ENCODE results near the gene GNB1. TPM values are rescaled to one million over a fixed set of nuclear protein-coding genes. Genes with fewer than 3 reads are reported as not detected.
A peak's percentile ranks its signal among the peaks of the same experiment; 100 is the strongest.

The GNB1 gene
- total and polyA plus RNA-seq, 10 of the 15 experiments (the other 5 are each of a cell fraction or from before 2014, with no cell fraction given) = 23.0 to 392 (median 93.9) TPM

GRCh38 chr1:1876335-1876930 lies 14.5 kb downstream of the GNB1 start:
- ChIA-PET SMC1A (ENCODE audit: uncharacterized antibody, unreplicated experiment) (interaction anchor here (1.3 kb wide), 1 partner anchor 13 kb away, joined by 3 read pairs; no protein-coding TSS in a partner anchor), RAD21 (ENCODE audit: unreplicated experiment) (no interaction called here), CTCF (no interaction called here), POLR2A (interaction anchor here (1.5 kb wide), 1 partner anchor 11 kb away, joined by 4 read pairs; no protein-coding TSS in a partner anchor)
- TF ChIP-seq SUPT20H (IDR thresholded peaks at IDR 0.05; ENCODE audit: borderline replicate concordance, control insufficient read depth, low read depth, low read length) (no peak), POLR2AphosphoS5 (IDR thresholded peaks at IDR 0.05; ENCODE audit: low read length) (peak; percentile 31; the same call in 1 of the 2 replicates)
- ATAC-seq (no peak), FAIRE-seq (no peak), DNase-seq (ENCODE audit: low read depth, low spot score) (no peak)
- H3K79me2 ChIP-seq (ENCODE audit: control insufficient read depth, insufficient read depth, low read length) = peaks cover 87% of the 10 kb centered on the region
- no peak overlapping the region for H3K9ac ChIP-seq (ENCODE audit: control insufficient read depth, insufficient read depth, low read length)
- WGBS (ENCODE audit: insufficient coverage, insufficient replicate concordance, low lambda C conversion rate, missing lambda C conversion rate) = 42% methylated on average over 10 of the region's 11 CpGs
- no peaks in the 10 kb centered on the region for H3K4me1 ChIP-seq (ENCODE audit: control insufficient read depth, insufficient read depth, low read length)
- intact Hi-C loops (cut with micrococcal nuclease; ENCODE audit: unreplicated experiment) (no loop called here), in situ Hi-C loops (cut with MboI) (no loop called here)
- H3K27me3 ChIP-seq (replicated peaks in 1 of 2; ENCODE audit: control insufficient read depth in 2 of 2, insufficient read depth in 2 of 2, low read length in 1 of 2) = no peaks in the 10 kb centered on the region
- H2AFZ ChIP-seq (ENCODE audit: control insufficient read depth, low read depth, low read length) = no peak overlapping the region
- peaks cover 50% of the 10 kb centered on the region for H4K20me1 ChIP-seq (ENCODE audit: control insufficient read depth, insufficient read depth)
- BruUV-seq (replicated peaks) = no TSS peak
- peaks cover 38 to 44% of the 10 kb centered on the region in 2 experiments; a peak in 3 of 4 replicates for H3K36me3 ChIP-seq (ENCODE audit: control insufficient read depth in 2 of 2, insufficient read depth in 2 of 2, low read length in 1 of 2)
- H3K9me3 ChIP-seq (replicated peaks; ENCODE audit: control insufficient read depth, insufficient read depth, low read length) = no peaks in the 10 kb centered on the region; the same call in 2 of the 3 replicates
- no peak overlapping the region for H3K4me2 ChIP-seq (ENCODE audit: control insufficient read depth, insufficient read depth)
- H3K27ac ChIP-seq (ENCODE audit: control insufficient read depth, insufficient read depth) = no peak overlapping the region
- no peak overlapping the region for H3K4me3 ChIP-seq

GRCh38 chr1:1875932-1876331 lies 15.0 kb downstream of the GNB1 start:
- H3K27me3 ChIP-seq (replicated peaks in 1 of 2; ENCODE audit: control insufficient read depth in 2 of 2, insufficient read depth in 2 of 2, low read length in 1 of 2) = no peaks in the 10 kb centered on the region
- no peak overlapping the region for H3K27ac ChIP-seq (ENCODE audit: control insufficient read depth, insufficient read depth)
- in situ Hi-C loops (cut with MboI) = no loop called here
- H3K79me2 ChIP-seq (ENCODE audit: control insufficient read depth, insufficient read depth, low read length) = peaks cover 87% of the 10 kb centered on the region
- ChIA-PET SMC1A (ENCODE audit: uncharacterized antibody, unreplicated experiment) (interaction anchor here (1.2 to 1.3 kb wide), 2 partner anchors 13 to 96 kb away, joined by 3 read pairs; no protein-coding TSS in a partner anchor), CTCF (interaction anchor here (0.7 kb wide), 1 partner anchor 12 kb away, joined by 3 read pairs; no protein-coding TSS in a partner anchor), RAD21 (ENCODE audit: unreplicated experiment) (no interaction called here), POLR2A (interaction anchor here (0.6 to 1.5 kb wide), 3 partner anchors 10 to 140 kb away, joined by 4 to 5 read pairs (median 4); no protein-coding TSS in a partner anchor)
- H3K9ac ChIP-seq (ENCODE audit: control insufficient read depth, insufficient read depth, low read length) = no peak overlapping the region
- WGBS (ENCODE audit: insufficient coverage, insufficient replicate concordance, low lambda C conversion rate, missing lambda C conversion rate) = 70% methylated on average over 1 of the region's 1 CpG
- TSS peak; percentile 17 for BruUV-seq (replicated peaks)
- H3K4me2 ChIP-seq (ENCODE audit: control insufficient read depth, insufficient read depth) = no peak overlapping the region
- intact Hi-C loops (cut with micrococcal nuclease; ENCODE audit: unreplicated experiment) = no loop called here
- peaks cover 36 to 44% of the 10 kb centered on the region in 2 experiments; a peak in 3 of 4 replicates for H3K36me3 ChIP-seq (ENCODE audit: control insufficient read depth in 2 of 2, insufficient read depth in 2 of 2, low read length in 1 of 2)
- FAIRE-seq (no peak), DNase-seq (ENCODE audit: low read depth, low spot score) (no peak), ATAC-seq (no peak)
- no peaks in the 10 kb centered on the region for H3K4me1 ChIP-seq (ENCODE audit: control insufficient read depth, insufficient read depth, low read length)
- H3K9me3 ChIP-seq (replicated peaks; ENCODE audit: control insufficient read depth, insufficient read depth, low read length) = no peaks in the 10 kb centered on the region; the same call in 2 of the 3 replicates
- no peak for TF ChIP-seq IKZF2 (IDR thresholded peaks at IDR 0.05)
- peaks cover 49% of the 10 kb centered on the region for H4K20me1 ChIP-seq (ENCODE audit: control insufficient read depth, insufficient read depth)
- H3K4me3 ChIP-seq = no peak overlapping the region
- H2AFZ ChIP-seq (ENCODE audit: control insufficient read depth, low read depth, low read length) = no peak overlapping the region

All from GM12878 (cell line).